Right atrium auricular region (tissue), 2 donors: ENCODE measurements around the gene MTAP. TPM values are rescaled to one million over a fixed set of nuclear protein-coding genes. Genes with fewer than 3 reads are reported as not detected.

Experiments
- DNase-seq: peaks from one replicate; pipeline ENCODE4 v3.0.0-alpha.2; 2019; ENCODE audit warnings: low spot score
- H3K27ac ChIP-seq, 2 donors: fragments of 200-600 bp; sonication (generic); 1 replicate in 1 of 2; 2 replicates in 1 of 2; pipeline ENCODE4 v1.5.1; 2016 to 2019
- H3K27me3 ChIP-seq, 2 donors: fragments of 200-600 bp; sonication (generic); one replicate each; pipeline versions ENCODE4 v1.5.1 to v1.6.0; 2017 to 2019
- H3K36me3 ChIP-seq: fragments of 200-600 bp; sonication (generic); one replicate; pipeline ENCODE4 v1.5.1; 2016
- H3K4me1 ChIP-seq, 2 donors: fragments of 200-600 bp; sonication (generic); one replicate each; pipeline versions ENCODE4 v1.5.1 to v1.6.0; 2017 to 2019
- H3K4me3 ChIP-seq, 2 donors: fragments of 200-600 bp; sonication (generic); 1 replicate in 1 of 2; 2 replicates in 1 of 2; pipeline ENCODE4 v1.5.1; 2017 to 2019; ENCODE audit warnings: mild to moderate bottlenecking in 1 of 2, moderate library complexity in 1 of 2
- H3K9me3 ChIP-seq, 2 donors: fragments of 200-600 bp; sonication (generic); one replicate each; pipeline ENCODE4 v1.5.1; 2019
- CTCF ChIP-seq, 2 donors: fragments of 200-600 bp; sonication (generic); IDR thresholded peaks; one replicate each; pipeline ENCODE4 v1.5.1; 2019; ENCODE audit warnings: antibody characterized with exemption in 2 of 2
- total RNA-seq, 2 donors: library from RNA; depleted of rRNA; stranded (reverse); fragments of >200 nt; gene quantifications; one replicate each; pipeline ENCODE4 v1.1.0, GENCODE V29; 2016

MTAP gene
- total RNA-seq, 2 donors from 2014 or later = 9.1 to 10.3 TPM

DNA sequence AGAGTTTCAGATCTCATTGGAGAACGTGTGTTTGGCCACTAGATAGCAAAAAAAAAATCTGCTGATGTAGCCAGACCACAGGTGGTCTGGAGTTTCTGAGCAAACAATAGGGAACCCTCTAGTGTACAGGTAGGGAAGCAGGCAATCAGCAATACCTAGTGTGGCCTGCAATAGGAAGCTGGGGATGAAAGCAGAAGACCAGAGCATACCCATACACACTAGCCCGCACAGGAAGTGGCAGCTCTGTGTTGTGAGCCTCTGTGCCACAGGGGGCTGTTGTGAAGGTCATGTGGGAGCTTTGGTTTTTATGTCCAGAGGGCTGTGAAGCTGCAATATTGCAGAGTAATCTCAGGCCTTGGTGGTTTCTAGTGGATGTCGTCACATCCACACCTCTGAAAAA, 81.2 kb downstream of the MTAP start:
- Histone ChIP-seq H3K4me1 (no peaks in the 10 kb centered on the region), H3K4me3 (no peak overlapping the region), H3K27ac (no peak overlapping the region), H3K9me3 (peaks cover 0 to 37% of the 10 kb centered on the region in 2 donors), H3K27me3 (no peaks in the 10 kb centered on the region), H3K36me3 (peaks cover 5% of the 10 kb centered on the region)
- no peak for DNase-seq
- TF ChIP-seq CTCF (IDR thresholded peaks at IDR 0.05) = no peak

DNA sequence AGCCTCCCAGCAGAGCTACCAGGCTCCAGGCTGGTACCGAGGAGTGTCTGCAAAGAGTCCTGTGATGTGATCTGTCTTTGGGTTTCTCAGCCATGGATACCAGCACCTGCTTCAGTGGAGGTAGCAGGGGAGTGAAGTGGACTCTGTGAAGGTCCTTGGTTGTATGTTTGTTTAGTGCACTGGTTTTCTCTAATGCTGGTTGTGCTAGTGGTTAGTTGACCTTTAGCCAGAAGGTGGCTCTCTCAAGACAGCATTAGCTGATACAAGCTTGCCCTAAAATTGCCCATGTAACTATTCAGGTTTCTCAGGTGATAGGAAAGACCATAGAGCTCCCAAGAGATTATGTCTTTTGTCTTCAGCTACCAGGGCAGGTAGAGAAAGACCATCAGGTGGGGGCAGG, 87.2 kb downstream of the MTAP start:
- no peaks in the 10 kb centered on the region for H3K4me1 ChIP-seq
- H3K27ac ChIP-seq = no peak overlapping the region
- TF ChIP-seq CTCF (IDR thresholded peaks at IDR 0.05) = no peak
- DNase-seq = no peak
- H3K4me3 ChIP-seq = no peak overlapping the region
- peaks cover 0 to 20% of the 10 kb centered on the region in 2 donors for H3K9me3 ChIP-seq
- H3K36me3 ChIP-seq = peaks cover 12% of the 10 kb centered on the region
- no peaks in the 10 kb centered on the region for H3K27me3 ChIP-seq

- H3K4me3 ChIP-seq = no peak overlapping the region
- H3K27me3 ChIP-seq = no peaks in the 10 kb centered on the region
- H3K4me1 ChIP-seq = no peaks in the 10 kb centered on the region
- H3K36me3 ChIP-seq = peaks cover 12% of the 10 kb centered on the region
- H3K27ac ChIP-seq = no peak overlapping the region
- H3K9me3 ChIP-seq = peaks cover 0 to 19% of the 10 kb centered on the region in 2 donors
- TF ChIP-seq CTCF (IDR thresholded peaks at IDR 0.05) = no peak
- no peak for DNase-seq
Measured at GRCh38 chr9:21890696-21891095, 88.3 kb downstream of the MTAP start.

DNA sequence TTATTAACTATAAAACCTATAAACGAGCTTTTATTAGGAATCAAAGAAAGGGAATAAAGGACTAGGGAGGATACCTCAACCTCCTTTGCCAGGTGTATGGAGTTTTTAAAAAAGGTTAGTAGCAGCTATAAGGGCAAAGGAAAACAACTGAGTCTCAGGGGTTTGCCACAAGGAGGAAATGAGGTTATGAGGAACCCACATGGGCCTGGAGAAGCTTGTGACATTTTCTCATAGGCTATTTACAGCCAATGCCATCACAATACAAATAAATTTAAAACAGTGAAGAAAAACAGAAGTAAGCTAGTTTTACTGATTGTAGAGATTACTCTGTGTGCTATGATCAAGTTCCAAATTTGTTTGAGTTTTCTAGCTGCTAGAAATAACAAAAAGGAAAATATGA, 99.1 kb downstream of the MTAP start:
- Histone ChIP-seq H3K4me3 (no peak overlapping the region), H3K27me3 (no peaks in the 10 kb centered on the region), H3K27ac (no peak overlapping the region), H3K9me3 (peaks cover 0 to 46% of the 10 kb centered on the region in 2 donors), H3K4me1 (no peaks in the 10 kb centered on the region), H3K36me3 (no peaks in the 10 kb centered on the region)
- DNase-seq = no peak
- no peak for TF ChIP-seq CTCF (IDR thresholded peaks at IDR 0.05)

- no peak for TF ChIP-seq CTCF (IDR thresholded peaks at IDR 0.05)
Measured at GRCh38 chr9:21902136-21902535, 99.7 kb downstream of the MTAP start.

GRCh38 chr9:21903380-21903965, 101.0 kb downstream of the MTAP start:
- TF ChIP-seq CTCF (IDR thresholded peaks at IDR 0.05) = no peak
- H3K9me3 ChIP-seq = peaks cover 0 to 49% of the 10 kb centered on the region in 2 donors
- no peaks in the 10 kb centered on the region for H3K36me3 ChIP-seq

More at GRCh38 chr9:21902136-21902535, 99.7 kb downstream of the MTAP start:
- Histone ChIP-seq H3K4me3 (no peak overlapping the region), H3K27me3 (no peaks in the 10 kb centered on the region), H3K4me1 (no peaks in the 10 kb centered on the region), H3K36me3 (no peaks in the 10 kb centered on the region), H3K9me3 (peaks cover 0 to 48% of the 10 kb centered on the region in 2 donors), H3K27ac (no peak overlapping the region)
- DNase-seq = no peak

More at GRCh38 chr9:21903380-21903965, 101.0 kb downstream of the MTAP start:
- Histone ChIP-seq H3K4me3 (no peak overlapping the region), H3K27ac (no peak overlapping the region), H3K27me3 (no peaks in the 10 kb centered on the region), H3K4me1 (no peaks in the 10 kb centered on the region)
- DNase-seq = no peak
